ENCODE measurements around the gene KRTAP10-10. TPM values are rescaled to one million over a fixed set of nuclear protein-coding genes. Genes with fewer than 3 reads are reported as not detected.

Gene KRTAP10-10
- total RNA-seq, 1 experiment from 2014 or later: not detected

DNA sequence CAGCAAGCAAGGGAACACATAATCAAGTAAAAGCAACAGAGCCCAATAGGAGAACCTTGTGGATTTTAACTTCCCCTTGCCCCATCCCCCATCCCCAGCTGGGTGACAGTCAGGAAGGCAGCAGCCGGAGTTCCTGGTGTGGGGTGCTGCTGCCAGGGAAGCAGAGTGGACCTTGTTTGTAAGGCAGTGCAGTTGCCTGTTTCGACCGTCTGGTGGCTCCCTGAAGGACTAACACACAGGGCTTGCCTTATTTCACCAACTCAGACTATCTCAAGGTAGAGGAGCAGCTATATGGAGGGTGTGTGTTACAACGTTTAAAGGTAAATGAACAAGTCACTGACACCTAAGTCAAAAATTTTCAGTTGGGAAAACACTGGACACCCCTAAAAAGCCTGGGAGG is 18.7 kb upstream of the KRTAP10-10 start:
- Histone ChIP-seq H3K36me3 (ENCODE audit: control insufficient read depth, insufficient read depth, low read length) (no peaks in the 10 kb centered on the region), H3K4me1 (no peaks in the 10 kb centered on the region), H3K4me3 (ENCODE audit: low read depth, low read length) (no peak overlapping the region), H3K9me3 (peaks cover 17% of the 10 kb centered on the region), H3K27me3 (replicated peaks; ENCODE audit: control insufficient read depth, insufficient read depth, low read length) (no peaks in the 10 kb centered on the region)
- CTCF ChIA-PET: no interaction called here
- H3K4me1 Mint-ChIP-seq (ENCODE audit: low read depth, unreplicated experiment): no peaks in the 10 kb centered on the region
- no TSS peak for BruUV-seq (replicated peaks)
- POLR2A ChIA-PET: no interaction called here
- no peak overlapping the region for H3K4me3 Mint-ChIP-seq (ENCODE audit: unreplicated experiment)
- peaks cover 39% of the 10 kb centered on the region for H3K9me3 Mint-ChIP-seq (ENCODE audit: unreplicated experiment)
- no peak for TF ChIP-seq CTCF (IDR thresholded peaks at IDR 0.05; ENCODE audit: insufficient read depth in 1 of 2, low read depth in 1 of 2, low read length in 1 of 2, severe bottlenecking in 1 of 2, unreplicated experiment in 1 of 2)
- no peaks in the 10 kb centered on the region for H3K36me3 Mint-ChIP-seq (ENCODE audit: insufficient read depth, unreplicated experiment)
- DNase-seq: no peak
- peaks cover 6% of the 10 kb centered on the region for H3K27me3 Mint-ChIP-seq (ENCODE audit: insufficient read depth, unreplicated experiment)
- H3K27ac Mint-ChIP-seq (ENCODE audit: unreplicated experiment): no peak overlapping the region
- intact Hi-C loops (cut with micrococcal nuclease; ENCODE audit: unreplicated experiment): no loop called here

GRCh38 chr21:44618909-44619308 is 18.2 kb upstream of the KRTAP10-10 start:
- CTCF ChIA-PET: no interaction called here
- Histone ChIP-seq H3K4me3 (ENCODE audit: low read depth, low read length) (no peak overlapping the region), H3K36me3 (ENCODE audit: control insufficient read depth, insufficient read depth, low read length) (no peaks in the 10 kb centered on the region), H3K4me1 (no peaks in the 10 kb centered on the region), H3K9me3 (peaks cover 21% of the 10 kb centered on the region), H3K27me3 (replicated peaks; ENCODE audit: control insufficient read depth, insufficient read depth, low read length) (no peaks in the 10 kb centered on the region)
- no peak for DNase-seq
- TF ChIP-seq CTCF (IDR thresholded peaks at IDR 0.05; ENCODE audit: insufficient read depth in 1 of 2, low read depth in 1 of 2, low read length in 1 of 2, severe bottlenecking in 1 of 2, unreplicated experiment in 1 of 2): no peak
- Mint-ChIP-seq H3K4me1 (ENCODE audit: low read depth, unreplicated experiment) (no peaks in the 10 kb centered on the region), H3K27me3 (ENCODE audit: insufficient read depth, unreplicated experiment) (peaks cover 6% of the 10 kb centered on the region), H3K36me3 (ENCODE audit: insufficient read depth, unreplicated experiment) (no peaks in the 10 kb centered on the region), H3K9me3 (ENCODE audit: unreplicated experiment) (peaks cover 43% of the 10 kb centered on the region), H3K4me3 (ENCODE audit: unreplicated experiment) (no peak overlapping the region), H3K27ac (ENCODE audit: unreplicated experiment) (no peak overlapping the region)
- intact Hi-C loops (cut with micrococcal nuclease; ENCODE audit: unreplicated experiment): no loop called here
- POLR2A ChIA-PET: no interaction called here
- BruUV-seq (replicated peaks): no TSS peak

- H3K27me3 ChIP-seq (replicated peaks; ENCODE audit: control insufficient read depth, insufficient read depth, low read length): no peaks in the 10 kb centered on the region
- Mint-ChIP-seq H3K27me3 (ENCODE audit: insufficient read depth, unreplicated experiment) (peaks cover 6% of the 10 kb centered on the region), H3K9me3 (ENCODE audit: unreplicated experiment) (peaks cover 53% of the 10 kb centered on the region), H3K4me3 (ENCODE audit: unreplicated experiment) (no peak overlapping the region), H3K36me3 (ENCODE audit: insufficient read depth, unreplicated experiment) (no peaks in the 10 kb centered on the region), H3K4me1 (ENCODE audit: low read depth, unreplicated experiment) (no peaks in the 10 kb centered on the region), H3K27ac (ENCODE audit: unreplicated experiment) (no peak overlapping the region)
- no peak overlapping the region for H3K4me3 ChIP-seq (ENCODE audit: low read depth, low read length)
- no peak for TF ChIP-seq CTCF (IDR thresholded peaks at IDR 0.05; ENCODE audit: insufficient read depth in 1 of 2, low read depth in 1 of 2, low read length in 1 of 2, severe bottlenecking in 1 of 2, unreplicated experiment in 1 of 2)
- POLR2A ChIA-PET: no interaction called here
- intact Hi-C loops (cut with micrococcal nuclease; ENCODE audit: unreplicated experiment): no loop called here
- no peak for DNase-seq
- no peaks in the 10 kb centered on the region for H3K4me1 ChIP-seq
- no TSS peak for BruUV-seq (replicated peaks)
- H3K9me3 ChIP-seq: peaks cover 24% of the 10 kb centered on the region
- CTCF ChIA-PET: interaction anchor here (0.6 kb wide), 1 partner anchor 18 kb away, joined by 3 read pairs; no protein-coding TSS in a partner anchor
- H3K36me3 ChIP-seq (ENCODE audit: control insufficient read depth, insufficient read depth, low read length): no peaks in the 10 kb centered on the region
These were observed 17.3 kb upstream of the KRTAP10-10 start for GRCh38 chr21:44619886-44620285.
